Kidney (tissue), 14 donors: ENCODE results near the gene CD8A. TPM values are rescaled to one million over a fixed set of nuclear protein-coding genes. Genes with fewer than 3 reads are reported as not detected.

Experiments
- DNase-seq, 5 donors: peaks; one replicate each; pipeline ENCODE4 v3.0.0-alpha.2; 2013 to 2020
- FAIRE-seq: peaks from 2 replicates; lab custom pipeline; 2012; peaks lifted over from hg19 to GRCh38; lab: Jason Lieb, UNC
- H3K27ac ChIP-seq, 2 donors: one replicate each; pipeline ENCODE4 v1.7.0; 2013; ENCODE audit warnings: low read depth in 2 of 2, low read length in 2 of 2, inconsistent platforms in 1 of 2
- H3K27me3 ChIP-seq: one replicate; pipeline ENCODE4 v1.7.1; 2013; ENCODE audit warnings: low read length, inconsistent platforms; ENCODE audit not compliant: control insufficient read depth, insufficient read depth
- H3K36me3 ChIP-seq, 3 donors: one replicate each; pipeline versions ENCODE4 v1.7.0 to v1.7.1; 2013; ENCODE audit warnings: low read length in 3 of 3, control low read depth in 1 of 3, inconsistent platforms in 1 of 3; ENCODE audit not compliant: insufficient read depth in 3 of 3, control insufficient read depth in 2 of 3
- H3K4me1 ChIP-seq, 3 donors: one replicate each; pipeline versions ENCODE4 v1.7.0 to v1.7.1; 2013; ENCODE audit warnings: low read length in 3 of 3, inconsistent platforms in 1 of 3, low read depth in 1 of 3; ENCODE audit not compliant: control insufficient read depth in 2 of 3, insufficient read depth in 2 of 3
- H3K4me3 ChIP-seq, 3 donors: one replicate each; pipeline versions ENCODE4 v1.7.0 to v1.8.1; 2013; ENCODE audit warnings: low read length in 3 of 3, control low read depth in 1 of 3, inconsistent platforms in 1 of 3
- H3K9ac ChIP-seq, 3 donors: one replicate each; pipeline versions ENCODE4 v1.7.0 to v1.7.1; 2013; ENCODE audit warnings: low read length in 3 of 3, control low read depth in 1 of 3, inconsistent platforms in 1 of 3
- H3K9me3 ChIP-seq, 3 donors: one replicate each; pipeline versions ENCODE4 v1.7.0 to v1.7.1; 2013; ENCODE audit warnings: low read length in 3 of 3, control low read depth in 1 of 3, inconsistent platforms in 1 of 3; ENCODE audit not compliant: control insufficient read depth in 2 of 3, insufficient read depth in 1 of 3
- CTCF ChIP-seq: IDR thresholded peaks from 3 replicates; pipeline ENCODE4 v1.5.1; 2012; ENCODE audit warnings: mild to moderate bottlenecking, moderate library complexity, borderline replicate concordance; ENCODE audit not compliant: insufficient read depth; ENCODE audit errors: extremely low read depth
- intact Hi-C: fragments of 100-400 bp; cut with DNase I; formaldehyde crosslinking; loops from one replicate; pipeline ENCODE4 v1.11.1; 2022
- polyA plus RNA-seq: library from polyadenylated mRNA; stranded (reverse); fragments of 350-450 nt; fragmentation: Illumina TruSeq; extraction: RNeasy Lipid Tissue Mini Kit (QIAGEN cat#74804); gene quantifications from one replicate; pipeline ENCODE4 v1.2.3, GENCODE V29; 2014; ENCODE audit warnings: low read depth, low replicate concordance; ENCODE audit not compliant: insufficient read depth
- total RNA-seq: library from RNA; stranded (reverse); fragmentation: NEBNext Ultra II Directional; extraction: Animal tissue kit (Norgen Biotek cat#: 25700); gene quantifications from one replicate; pipeline ENCODE4 v1.2.1, GENCODE V29; 2021
- donor health status: control.
- donor health status: control.
- donor health status: control.
- donor health status: control.
- donor health status: control.
- donor health status: DM: yes; HTN: yes; CAD: no.
- donor health status: Normal renal cell carcinoma (clear cell type).

CD8A gene
- total and polyA plus RNA-seq, 2 donors from 2014 or later, result 0.65 to 5.9 TPM

- H3K4me3 ChIP-seq, result no peak overlapping the region
- no peaks in the 10 kb centered on the region for H3K36me3 ChIP-seq
- no peak overlapping the region for H3K27ac ChIP-seq
- DNase-seq (no peak), FAIRE-seq (no peak)
- peaks cover 0 to 14% (median 6%) of the 10 kb centered on the region in 3 donors for H3K9me3 ChIP-seq
- H3K9ac ChIP-seq, result no peak overlapping the region
- no peak for TF ChIP-seq CTCF
- H3K4me1 ChIP-seq, result peaks cover 0 to 5% (median 0%) of the 10 kb centered on the region in 3 donors
- intact Hi-C loops, result no loop called here
- peaks cover 32% of the 10 kb centered on the region for H3K27me3 ChIP-seq
Measured at GRCh38 chr2:86793752-86794151, 3.0 kb upstream of the CD8A start.

GRCh38 chr2:86791573-86791972 is 860 bp upstream of the CD8A start:
- FAIRE-seq, result no peak
- Histone ChIP-seq H3K27ac (no peak overlapping the region), H3K9ac (no peak overlapping the region), H3K27me3 (peaks cover 34% of the 10 kb centered on the region), H3K4me3 (no peak overlapping the region), H3K4me1 (peaks cover 0 to 5% (median 0%) of the 10 kb centered on the region in 3 donors), H3K9me3 (peaks cover 0 to 4% (median 4%) of the 10 kb centered on the region in 3 donors), H3K36me3 (no peaks in the 10 kb centered on the region)
- intact Hi-C loops, result no loop called here
- no peak for TF ChIP-seq CTCF
- DNase-seq, result peak in 4 of 5 donors; percentile 56 to 65 (median 61)

- Histone ChIP-seq H3K4me1 (peaks cover 0 to 5% (median 0%) of the 10 kb centered on the region in 3 donors), H3K27ac (no peak overlapping the region), H3K9ac (no peak overlapping the region), H3K4me3 (no peak overlapping the region), H3K36me3 (no peaks in the 10 kb centered on the region), H3K27me3 (peaks cover 34% of the 10 kb centered on the region), H3K9me3 (no peaks in the 10 kb centered on the region)
- TF ChIP-seq CTCF, result no peak
- DNase-seq, result peak; percentile 16 to 76 (median 43)
- intact Hi-C loops, result no loop called here
- FAIRE-seq, result no peak
Measured at GRCh38 chr2:86790134-86790675, 508 bp downstream of the CD8A start.
